Measurements from ENCODE around the gene SLC36A1. TPM values are rescaled to one million over a fixed set of nuclear protein-coding genes. Genes with fewer than 3 reads are reported as not detected.

The SLC36A1 gene
- total RNA-seq (2014; rRNA removed; shearing (Covaris generic)) = 10.1 and 13.4 TPM in 2 replicates
- 6.9 and 7.1 TPM in 2 replicates for polyA plus RNA-seq (2016; fragmentation: Nextera tagmentation; extraction: Ambion mirVana)

DNA sequence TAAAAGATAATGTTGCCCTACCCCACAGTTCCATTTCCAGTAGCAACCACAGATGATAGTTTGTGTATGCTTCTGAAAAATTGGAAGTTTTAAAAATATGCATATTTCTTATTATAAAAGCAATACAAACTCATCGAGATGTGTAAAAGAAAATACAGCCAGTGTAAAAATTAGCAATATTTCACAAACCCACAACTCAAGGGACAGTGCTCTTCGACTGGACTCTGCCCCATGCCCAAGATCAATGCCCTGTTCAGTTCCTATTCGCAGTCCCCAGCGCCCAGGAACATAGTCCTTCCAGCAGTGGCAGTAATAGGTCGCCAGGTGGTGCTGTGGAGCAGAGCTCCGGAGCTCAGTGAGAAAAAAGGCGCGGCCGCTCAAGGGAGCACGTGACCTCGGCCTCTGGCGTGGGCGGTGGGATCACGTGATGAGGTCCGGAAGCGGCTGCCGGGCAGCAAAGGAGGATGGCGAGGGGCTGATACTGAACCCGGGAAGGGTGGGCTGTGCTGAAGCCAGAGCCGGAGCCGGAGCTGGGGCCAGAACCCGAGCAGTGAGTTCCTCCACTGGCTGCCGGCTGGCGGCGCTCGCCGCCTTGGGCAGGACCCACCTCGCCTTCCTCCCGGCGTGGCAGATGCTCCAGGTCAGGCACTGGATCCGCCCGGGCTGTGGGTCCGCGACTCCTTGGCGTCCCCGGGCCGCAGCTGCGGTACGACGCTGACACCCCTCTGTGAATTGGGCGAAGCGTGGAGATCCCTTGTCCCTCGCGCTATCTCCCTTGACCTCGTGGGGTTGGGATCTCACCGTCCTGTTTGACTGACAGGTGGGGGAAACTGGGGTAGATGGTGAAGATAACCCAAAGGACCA is at the start of gene SLC36A1:
Gene SLC36A1, plus strand, starts transcription at position 430 of the 864 bp plus-strand sequence. CDS start 11,190 bp downstream, outside the sequence.
- Histone ChIP-seq H3K36me3 (ENCODE audit: low read depth) (no peaks in the 10 kb centered on the region), H3K9me3 (ENCODE audit: low read depth) (no peaks in the 10 kb centered on the region), H3K27ac (peak within 1 kb of the TSS; percentile 46), H3K27me3 (replicated peaks; ENCODE audit: insufficient read depth) (no peaks in the 10 kb centered on the region), H3K4me3 (peak within 1 kb of the TSS; percentile 81), H3F3A (ENCODE audit: insufficient read depth) (peaks cover 20% of the 10 kb centered on the region), H2AFZ (peak within 1 kb of the TSS; percentile 89), H3K9me2 (ENCODE audit: insufficient read depth) (no peaks in the 10 kb centered on the region), H3K4me1 (ENCODE audit: insufficient read depth) (peaks cover 23% of the 10 kb centered on the region), H3K79me2 (ENCODE audit: insufficient read depth) (peaks cover 35% of the 10 kb centered on the region), H3K9ac (peak within 1 kb of the TSS; percentile 75), H4K20me1 (ENCODE audit: insufficient read depth) (no peaks in the 10 kb centered on the region), H3K4me2 (ENCODE audit: unreplicated experiment) (peak within 1 kb of the TSS; percentile 76)
- TF ChIP-seq EZH2phosphoT487 (IDR thresholded peaks at IDR 0.05; ENCODE audit: insufficient read depth, low read depth) (no peak), EZH2 (IDR thresholded peaks at IDR 0.05; ENCODE audit: insufficient read depth, poor library complexity, severe bottlenecking) (no peak)
- 1% methylated on average over 36 to 44 of the region's 46 CpGs for WGBS, 2 experiments (ENCODE audit: low coverage in 1 of 2, low lambda C conversion rate in 2 of 2, missing lambda C conversion rate in 2 of 2)
- DNase-seq = peak; percentile 98
- in situ Hi-C loops (cut with MboI) = loop anchor here (10.0 kb wide), 1 partner anchor 197 kb away; no protein-coding TSS in a partner anchor

DNA sequence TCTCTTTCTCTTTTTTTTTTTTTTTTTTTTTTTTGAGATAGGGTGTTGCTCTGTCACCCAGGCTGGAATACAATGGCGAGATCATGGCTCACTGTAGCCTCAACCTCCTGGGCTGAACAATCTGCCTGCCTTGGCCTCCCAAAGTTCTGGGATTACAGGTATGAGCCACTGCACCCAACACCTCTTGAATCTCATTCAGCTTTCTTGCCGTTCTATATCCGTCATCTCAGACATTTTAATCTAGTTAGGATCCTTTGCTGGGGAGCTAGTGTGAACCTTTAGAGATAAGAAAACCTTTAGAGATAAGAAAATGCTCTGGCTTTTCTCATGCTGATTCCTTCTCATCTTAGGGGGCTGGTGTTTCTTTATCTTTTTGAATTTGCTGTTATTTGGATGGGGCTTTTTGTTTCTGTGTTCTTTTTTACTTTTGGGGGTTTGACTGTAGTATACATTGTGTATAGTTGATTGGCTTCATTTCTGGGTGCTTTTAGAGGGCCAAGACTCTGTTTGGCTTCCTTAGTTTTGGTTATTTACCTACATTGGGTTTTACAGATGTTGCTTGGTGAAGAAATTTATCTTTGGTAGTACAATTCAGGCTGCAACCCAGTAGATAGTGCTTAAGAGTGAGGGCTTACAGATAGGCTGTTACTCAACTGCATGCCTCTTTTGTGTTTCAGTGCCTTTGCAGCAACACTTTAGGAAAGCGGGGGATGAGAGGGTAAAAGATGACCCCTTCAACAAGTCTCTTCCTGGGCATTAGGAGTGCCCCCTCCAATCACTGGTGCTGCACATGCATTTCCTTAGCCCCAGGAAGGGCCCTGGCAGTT is 41.9 kb upstream of the SLC36A1 start:
- Histone ChIP-seq H4K20me1 (ENCODE audit: insufficient read depth) (no peaks in the 10 kb centered on the region), H3K4me1 (ENCODE audit: insufficient read depth) (no peaks in the 10 kb centered on the region), H3K9me3 (ENCODE audit: low read depth) (no peaks in the 10 kb centered on the region), H2AFZ (no peak overlapping the region), H3K4me3 (no peak overlapping the region), H3K27ac (no peak overlapping the region), H3K36me3 (ENCODE audit: low read depth) (no peaks in the 10 kb centered on the region), H3F3A (ENCODE audit: insufficient read depth) (no peaks in the 10 kb centered on the region), H3K9ac (no peak overlapping the region), H3K4me2 (ENCODE audit: unreplicated experiment) (no peak overlapping the region), H3K79me2 (ENCODE audit: insufficient read depth) (no peaks in the 10 kb centered on the region), H3K27me3 (replicated peaks; ENCODE audit: insufficient read depth) (no peaks in the 10 kb centered on the region; the same call in 1 of the 2 replicates), H3K9me2 (ENCODE audit: insufficient read depth) (no peaks in the 10 kb centered on the region)
- no peak for DNase-seq
- TF ChIP-seq EZH2 (IDR thresholded peaks at IDR 0.05; ENCODE audit: insufficient read depth, poor library complexity, severe bottlenecking) (no peak), EZH2phosphoT487 (IDR thresholded peaks at IDR 0.05; ENCODE audit: insufficient read depth, low read depth) (no peak)
- in situ Hi-C loops (cut with MboI) = no loop called here
- WGBS, 2 experiments (ENCODE audit: low coverage in 1 of 2, low lambda C conversion rate in 2 of 2, missing lambda C conversion rate in 2 of 2) = 4 to 13% methylated on average over 4 of the region's 4 CpGs

DNA sequence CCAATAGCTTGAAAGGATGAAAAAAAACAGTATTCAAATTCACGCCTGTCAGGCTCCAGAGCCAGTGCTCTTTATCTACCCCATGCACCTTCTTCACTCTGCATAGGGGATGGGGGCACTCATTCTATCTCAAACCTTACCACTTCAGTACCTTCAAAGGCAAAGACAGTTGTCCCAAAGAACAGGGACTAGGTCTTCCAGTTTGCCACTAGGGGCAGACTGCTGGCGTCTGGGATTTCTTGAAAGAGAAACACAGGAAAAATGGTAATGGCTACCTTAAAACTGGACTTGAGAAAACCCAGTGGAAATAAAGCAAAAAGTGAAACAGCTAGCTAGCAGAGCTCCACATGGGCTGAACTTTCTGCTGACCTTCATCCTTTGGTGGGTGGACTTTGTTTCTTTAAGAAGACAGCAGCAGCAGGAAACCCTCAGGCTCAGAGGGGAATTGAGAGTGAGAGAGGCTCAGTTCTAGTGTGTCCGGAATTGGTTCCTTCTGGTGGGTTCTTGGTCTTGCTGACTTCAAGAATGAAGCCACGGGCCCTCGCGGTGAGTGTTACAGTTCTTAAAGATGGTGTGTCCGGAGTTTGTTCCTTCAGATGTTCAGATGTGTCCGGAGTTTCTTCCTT is 41.0 kb upstream of the SLC36A1 start:
- TF ChIP-seq EZH2phosphoT487 (IDR thresholded peaks at IDR 0.05; ENCODE audit: insufficient read depth, low read depth) (no peak), EZH2 (IDR thresholded peaks at IDR 0.05; ENCODE audit: insufficient read depth, poor library complexity, severe bottlenecking) (no peak)
- H3K9me3 ChIP-seq (ENCODE audit: low read depth) = no peaks in the 10 kb centered on the region
- H3K9ac ChIP-seq = no peak overlapping the region
- H3K27ac ChIP-seq = no peak overlapping the region
- H3F3A ChIP-seq (ENCODE audit: insufficient read depth) = no peaks in the 10 kb centered on the region
- H3K4me2 ChIP-seq (ENCODE audit: unreplicated experiment) = no peak overlapping the region
- H3K4me1 ChIP-seq (ENCODE audit: insufficient read depth) = no peaks in the 10 kb centered on the region
- peak; percentile 28 for DNase-seq
- WGBS, 2 experiments (ENCODE audit: low coverage in 1 of 2, low lambda C conversion rate in 2 of 2, missing lambda C conversion rate in 2 of 2) = 55 to 61% methylated on average over 8 of the region's 8 CpGs
- no peaks in the 10 kb centered on the region; the same call in 1 of the 2 replicates for H3K27me3 ChIP-seq (replicated peaks; ENCODE audit: insufficient read depth)
- no peaks in the 10 kb centered on the region for H3K79me2 ChIP-seq (ENCODE audit: insufficient read depth)
- H2AFZ ChIP-seq = no peak overlapping the region; the same call in 1 of the 2 replicates
- in situ Hi-C loops (cut with MboI) = no loop called here
- no peaks in the 10 kb centered on the region for H3K9me2 ChIP-seq (ENCODE audit: insufficient read depth)
- H3K4me3 ChIP-seq = no peak overlapping the region
- H3K36me3 ChIP-seq (ENCODE audit: low read depth) = no peaks in the 10 kb centered on the region
- no peaks in the 10 kb centered on the region for H4K20me1 ChIP-seq (ENCODE audit: insufficient read depth)

All from GM23248 (cell line).